ENCODE results near the gene PODNL1. TPM values are rescaled to one million over a fixed set of nuclear protein-coding genes. Genes with fewer than 3 reads are reported as not detected.
A peak's percentile ranks its signal among the peaks of the same experiment; 100 is the strongest.

PODNL1 gene
- total and polyA plus RNA-seq, 2 experiments from 2014 or later = 0.24 TPM; not detected in 1

DNA sequence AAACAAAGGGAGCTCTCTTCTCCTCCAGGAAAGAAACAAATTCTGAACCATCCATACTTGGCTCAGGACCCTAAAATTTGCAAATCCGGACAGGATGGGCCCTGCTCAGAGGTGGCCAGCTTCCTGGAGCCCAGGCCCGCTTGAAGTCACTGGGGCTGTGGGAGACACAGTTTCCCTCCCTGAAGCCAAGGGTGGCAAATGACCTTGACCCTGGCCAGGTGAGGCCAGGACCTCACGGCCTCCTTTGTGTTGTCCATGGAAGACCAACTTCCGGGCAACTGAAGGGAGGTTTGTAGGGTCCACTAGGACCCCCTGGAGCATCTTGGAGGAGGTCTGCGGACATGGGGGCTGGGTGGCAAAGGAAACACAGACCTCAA is 55.8 kb downstream of the PODNL1 start:
- Mint-ChIP-seq H3K27ac (no peak overlapping the region), H3K4me3 (no peak overlapping the region), H3K9me3 (no peaks in the 10 kb centered on the region), H3K36me3 (ENCODE audit: low read depth) (no peaks in the 10 kb centered on the region), H3K4me1 (peaks cover 26% of the 10 kb centered on the region), H3K27me3 (ENCODE audit: insufficient read depth, low read depth, poor library complexity) (peaks cover 4% of the 10 kb centered on the region)
- TF ChIP-seq, protein P1, sequence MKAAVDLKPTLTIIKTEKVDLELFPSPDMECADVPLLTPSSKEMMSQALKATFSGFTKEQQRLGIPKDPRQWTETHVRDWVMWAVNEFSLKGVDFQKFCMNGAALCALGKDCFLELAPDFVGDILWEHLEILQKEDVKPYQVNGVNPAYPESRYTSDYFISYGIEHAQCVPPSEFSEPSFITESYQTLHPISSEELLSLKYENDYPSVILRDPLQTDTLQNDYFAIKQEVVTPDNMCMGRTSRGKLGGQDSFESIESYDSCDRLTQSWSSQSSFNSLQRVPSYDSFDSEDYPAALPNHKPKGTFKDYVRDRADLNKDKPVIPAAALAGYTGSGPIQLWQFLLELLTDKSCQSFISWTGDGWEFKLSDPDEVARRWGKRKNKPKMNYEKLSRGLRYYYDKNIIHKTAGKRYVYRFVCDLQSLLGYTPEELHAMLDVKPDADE (IDR thresholded peaks at IDR 0.05) = no peak
- no peak for TF ChIP-seq EZH2 (IDR thresholded peaks at IDR 0.05; ENCODE audit: low read depth, unreplicated experiment)
- Histone ChIP-seq H3K36me3 (ENCODE audit: insufficient read depth) (no peaks in the 10 kb centered on the region), H3K9me2 (ENCODE audit: insufficient read depth) (no peaks in the 10 kb centered on the region), H3K4me2 (no peak overlapping the region), H4K20me1 (replicated peaks; ENCODE audit: insufficient read depth) (no peaks in the 10 kb centered on the region), H3F3A (replicated peaks; ENCODE audit: low read depth) (peaks cover 8% of the 10 kb centered on the region), H3K4me3 (no peak overlapping the region), H2AFZ (no peak overlapping the region), H3K27ac (ENCODE audit: low read depth) (no peak overlapping the region), H3K79me2 (replicated peaks; ENCODE audit: insufficient read depth) (no peaks in the 10 kb centered on the region), H3K4me1 (ENCODE audit: insufficient read depth) (peaks cover 19% of the 10 kb centered on the region), H3K27me3 (ENCODE audit: insufficient read depth) (peaks cover 3% of the 10 kb centered on the region; the same call in 1 of the 2 replicates)
- no peak for DNase-seq (ENCODE audit: low spot score)
- no peak for ATAC-seq

DNA sequence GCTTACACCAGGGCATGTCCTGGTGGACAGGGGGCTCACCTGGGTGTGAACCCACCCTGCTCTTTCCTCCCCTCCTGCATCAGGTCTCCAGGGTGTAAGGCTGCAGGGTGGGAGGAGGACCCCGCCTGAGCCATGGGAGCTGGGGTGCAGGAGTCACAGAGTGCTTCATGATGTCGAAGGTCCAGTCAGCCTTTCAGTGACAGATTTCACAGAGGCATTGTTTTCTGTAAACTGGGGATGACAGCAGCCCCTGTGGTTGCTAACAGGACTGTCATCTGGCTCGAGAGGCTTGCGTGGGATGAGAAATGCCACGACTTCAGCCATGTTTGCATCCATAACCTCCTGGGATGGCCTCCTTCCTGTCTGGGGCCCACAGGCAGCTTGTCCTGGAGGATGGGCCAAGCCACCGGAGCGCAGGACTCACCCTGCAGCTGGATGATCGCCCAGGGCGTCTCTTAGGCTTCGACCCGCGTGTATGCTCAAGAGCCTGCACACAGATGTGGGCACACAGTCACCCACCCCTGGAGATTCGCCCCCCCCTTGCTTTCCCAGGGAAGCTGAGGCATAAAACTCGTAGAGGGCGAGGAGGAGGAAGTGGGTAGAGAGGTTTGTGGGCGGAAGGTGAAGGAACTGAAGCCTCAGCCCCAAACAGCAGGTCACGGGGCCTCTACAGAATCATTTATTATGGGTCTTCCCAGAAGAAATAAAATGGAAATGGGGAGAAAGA is 56.4 kb downstream of the PODNL1 start:
- Mint-ChIP-seq H3K27ac (no peak overlapping the region; the same call in 1 of the 2 replicates), H3K4me3 (peak overlapping the region; percentile 17; the same call in 2 of the 3 replicates), H3K36me3 (ENCODE audit: low read depth) (no peaks in the 10 kb centered on the region), H3K27me3 (ENCODE audit: insufficient read depth, low read depth, poor library complexity) (peaks cover 4% of the 10 kb centered on the region), H3K9me3 (no peaks in the 10 kb centered on the region), H3K4me1 (peaks cover 26% of the 10 kb centered on the region)
- ATAC-seq = no peak
- no peaks in the 10 kb centered on the region for H3K9me2 ChIP-seq (ENCODE audit: insufficient read depth)
- peak overlapping the region; percentile 50; the same call in 1 of the 2 replicates for H3K4me3 ChIP-seq
- H3K27ac ChIP-seq (ENCODE audit: low read depth) = peak overlapping the region; percentile 87; the same call in 1 of the 2 replicates
- H3K27me3 ChIP-seq (ENCODE audit: insufficient read depth) = peaks cover 9% of the 10 kb centered on the region
- H3K36me3 ChIP-seq (ENCODE audit: insufficient read depth) = no peaks in the 10 kb centered on the region
- DNase-seq (ENCODE audit: low spot score) = peak; percentile 21
- H3F3A ChIP-seq (replicated peaks; ENCODE audit: low read depth) = peaks cover 8% of the 10 kb centered on the region
- peak overlapping the region; percentile 80 for H3K4me2 ChIP-seq
- peak overlapping the region; percentile 52; the same call in 1 of the 2 replicates for H2AFZ ChIP-seq
- peaks cover 19% of the 10 kb centered on the region for H3K4me1 ChIP-seq (ENCODE audit: insufficient read depth)
- H4K20me1 ChIP-seq (replicated peaks; ENCODE audit: insufficient read depth) = no peaks in the 10 kb centered on the region
- no peaks in the 10 kb centered on the region for H3K79me2 ChIP-seq (replicated peaks; ENCODE audit: insufficient read depth)
- no peak for TF ChIP-seq EZH2phosphoT487 (IDR thresholded peaks at IDR 0.05; ENCODE audit: unreplicated experiment)
- TF ChIP-seq ZNF114 (CRISPR knock-in tag; IDR thresholded peaks at IDR 0.05) = no peak
- TF ChIP-seq, protein P1 (IDR thresholded peaks at IDR 0.05) = no peak
- no peak for TF ChIP-seq ZNF331 (CRISPR knock-in tag; IDR thresholded peaks at IDR 0.05; ENCODE audit: low read depth)
- TF ChIP-seq, protein P2, sequence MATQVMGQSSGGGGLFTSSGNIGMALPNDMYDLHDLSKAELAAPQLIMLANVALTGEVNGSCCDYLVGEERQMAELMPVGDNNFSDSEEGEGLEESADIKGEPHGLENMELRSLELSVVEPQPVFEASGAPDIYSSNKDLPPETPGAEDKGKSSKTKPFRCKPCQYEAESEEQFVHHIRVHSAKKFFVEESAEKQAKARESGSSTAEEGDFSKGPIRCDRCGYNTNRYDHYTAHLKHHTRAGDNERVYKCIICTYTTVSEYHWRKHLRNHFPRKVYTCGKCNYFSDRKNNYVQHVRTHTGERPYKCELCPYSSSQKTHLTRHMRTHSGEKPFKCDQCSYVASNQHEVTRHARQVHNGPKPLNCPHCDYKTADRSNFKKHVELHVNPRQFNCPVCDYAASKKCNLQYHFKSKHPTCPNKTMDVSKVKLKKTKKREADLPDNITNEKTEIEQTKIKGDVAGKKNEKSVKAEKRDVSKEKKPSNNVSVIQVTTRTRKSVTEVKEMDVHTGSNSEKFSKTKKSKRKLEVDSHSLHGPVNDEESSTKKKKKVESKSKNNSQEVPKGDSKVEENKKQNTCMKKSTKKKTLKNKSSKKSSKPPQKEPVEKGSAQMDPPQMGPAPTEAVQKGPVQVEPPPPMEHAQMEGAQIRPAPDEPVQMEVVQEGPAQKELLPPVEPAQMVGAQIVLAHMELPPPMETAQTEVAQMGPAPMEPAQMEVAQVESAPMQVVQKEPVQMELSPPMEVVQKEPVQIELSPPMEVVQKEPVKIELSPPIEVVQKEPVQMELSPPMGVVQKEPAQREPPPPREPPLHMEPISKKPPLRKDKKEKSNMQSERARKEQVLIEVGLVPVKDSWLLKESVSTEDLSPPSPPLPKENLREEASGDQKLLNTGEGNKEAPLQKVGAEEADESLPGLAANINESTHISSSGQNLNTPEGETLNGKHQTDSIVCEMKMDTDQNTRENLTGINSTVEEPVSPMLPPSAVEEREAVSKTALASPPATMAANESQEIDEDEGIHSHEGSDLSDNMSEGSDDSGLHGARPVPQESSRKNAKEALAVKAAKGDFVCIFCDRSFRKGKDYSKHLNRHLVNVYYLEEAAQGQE (IDR thresholded peaks at IDR 0.05; ENCODE audit: unreplicated experiment) = no peak
- no peak for TF ChIP-seq EZH2 (IDR thresholded peaks at IDR 0.05; ENCODE audit: low read depth, unreplicated experiment)
- TF ChIP-seq JUNB (IDR thresholded peaks at IDR 0.05; ENCODE audit: unreplicated experiment) = no peak
- TF ChIP-seq, protein P3, sequence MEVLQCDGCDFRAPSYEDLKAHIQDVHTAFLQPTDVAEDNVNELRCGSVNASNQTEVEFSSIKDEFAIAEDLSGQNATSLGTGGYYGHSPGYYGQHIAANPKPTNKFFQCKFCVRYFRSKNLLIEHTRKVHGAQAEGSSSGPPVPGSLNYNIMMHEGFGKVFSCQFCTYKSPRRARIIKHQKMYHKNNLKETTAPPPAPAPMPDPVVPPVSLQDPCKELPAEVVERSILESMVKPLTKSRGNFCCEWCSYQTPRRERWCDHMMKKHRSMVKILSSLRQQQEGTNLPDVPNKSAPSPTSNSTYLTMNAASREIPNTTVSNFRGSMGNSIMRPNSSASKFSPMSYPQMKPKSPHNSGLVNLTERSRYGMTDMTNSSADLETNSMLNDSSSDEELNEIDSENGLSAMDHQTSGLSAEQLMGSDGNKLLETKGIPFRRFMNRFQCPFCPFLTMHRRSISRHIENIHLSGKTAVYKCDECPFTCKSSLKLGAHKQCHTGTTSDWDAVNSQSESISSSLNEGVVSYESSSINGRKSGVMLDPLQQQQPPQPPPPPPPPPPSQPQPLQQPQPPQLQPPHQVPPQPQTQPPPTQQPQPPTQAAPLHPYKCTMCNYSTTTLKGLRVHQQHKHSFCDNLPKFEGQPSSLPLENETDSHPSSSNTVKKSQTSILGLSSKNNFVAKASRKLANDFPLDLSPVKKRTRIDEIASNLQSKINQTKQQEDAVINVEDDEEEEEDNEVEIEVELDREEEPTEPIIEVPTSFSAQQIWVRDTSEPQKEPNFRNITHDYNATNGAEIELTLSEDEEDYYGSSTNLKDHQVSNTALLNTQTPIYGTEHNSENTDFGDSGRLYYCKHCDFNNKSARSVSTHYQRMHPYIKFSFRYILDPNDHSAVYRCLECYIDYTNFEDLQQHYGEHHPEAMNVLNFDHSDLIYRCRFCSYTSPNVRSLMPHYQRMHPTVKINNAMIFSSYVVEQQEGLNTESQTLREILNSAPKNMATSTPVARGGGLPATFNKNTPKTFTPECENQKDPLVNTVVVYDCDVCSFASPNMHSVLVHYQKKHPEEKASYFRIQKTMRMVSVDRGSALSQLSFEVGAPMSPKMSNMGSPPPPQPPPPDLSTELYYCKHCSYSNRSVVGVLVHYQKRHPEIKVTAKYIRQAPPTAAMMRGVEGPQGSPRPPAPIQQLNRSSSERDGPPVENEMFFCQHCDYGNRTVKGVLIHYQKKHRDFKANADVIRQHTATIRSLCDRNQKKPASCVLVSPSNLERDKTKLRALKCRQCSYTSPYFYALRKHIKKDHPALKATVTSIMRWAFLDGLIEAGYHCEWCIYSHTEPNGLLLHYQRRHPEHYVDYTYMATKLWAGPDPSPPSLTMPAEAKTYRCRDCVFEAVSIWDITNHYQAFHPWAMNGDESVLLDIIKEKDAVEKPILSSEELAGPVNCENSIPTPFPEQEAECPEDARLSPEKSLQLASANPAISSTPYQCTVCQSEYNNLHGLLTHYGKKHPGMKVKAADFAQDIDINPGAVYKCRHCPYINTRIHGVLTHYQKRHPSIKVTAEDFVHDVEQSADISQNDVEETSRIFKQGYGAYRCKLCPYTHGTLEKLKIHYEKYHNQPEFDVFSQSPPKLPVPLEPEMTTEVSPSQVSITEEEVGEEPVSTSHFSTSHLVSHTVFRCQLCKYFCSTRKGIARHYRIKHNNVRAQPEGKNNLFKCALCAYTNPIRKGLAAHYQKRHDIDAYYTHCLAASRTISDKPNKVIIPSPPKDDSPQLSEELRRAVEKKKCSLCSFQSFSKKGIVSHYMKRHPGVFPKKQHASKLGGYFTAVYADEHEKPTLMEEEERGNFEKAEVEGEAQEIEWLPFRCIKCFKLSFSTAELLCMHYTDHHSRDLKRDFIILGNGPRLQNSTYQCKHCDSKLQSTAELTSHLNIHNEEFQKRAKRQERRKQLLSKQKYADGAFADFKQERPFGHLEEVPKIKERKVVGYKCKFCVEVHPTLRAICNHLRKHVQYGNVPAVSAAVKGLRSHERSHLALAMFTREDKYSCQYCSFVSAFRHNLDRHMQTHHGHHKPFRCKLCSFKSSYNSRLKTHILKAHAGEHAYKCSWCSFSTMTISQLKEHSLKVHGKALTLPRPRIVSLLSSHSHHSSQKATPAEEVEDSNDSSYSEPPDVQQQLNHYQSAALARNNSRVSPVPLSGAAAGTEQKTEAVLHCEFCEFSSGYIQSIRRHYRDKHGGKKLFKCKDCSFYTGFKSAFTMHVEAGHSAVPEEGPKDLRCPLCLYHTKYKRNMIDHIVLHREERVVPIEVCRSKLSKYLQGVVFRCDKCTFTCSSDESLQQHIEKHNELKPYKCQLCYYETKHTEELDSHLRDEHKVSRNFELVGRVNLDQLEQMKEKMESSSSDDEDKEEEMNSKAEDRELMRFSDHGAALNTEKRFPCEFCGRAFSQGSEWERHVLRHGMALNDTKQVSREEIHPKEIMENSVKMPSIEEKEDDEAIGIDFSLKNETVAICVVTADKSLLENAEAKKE (CRISPR knock-in tag; IDR thresholded peaks at IDR 0.05) = no peak
